Measurements from ENCODE around the gene KLK11. TPM values are rescaled to one million over a fixed set of nuclear protein-coding genes. Genes with fewer than 3 reads are reported as not detected.
A peak's percentile ranks its signal among the peaks of the same experiment; 100 is the strongest.

The KLK11 gene
- total RNA-seq, 1 donor from 2014 or later = not detected

- H3K4me1 Mint-ChIP-seq (ENCODE audit: unreplicated experiment) = peaks cover 15% of the 10 kb centered on the region
- H3K27ac Mint-ChIP-seq (ENCODE audit: unreplicated experiment) = no peak within 1 kb of the TSS
- DNase-seq (ENCODE audit: low spot score) = no peak
- H3K27me3 Mint-ChIP-seq (ENCODE audit: unreplicated experiment) = peaks cover 18% of the 10 kb centered on the region
- no peaks in the 10 kb centered on the region for H3K9me3 Mint-ChIP-seq (ENCODE audit: unreplicated experiment)
- H3K4me3 Mint-ChIP-seq (ENCODE audit: unreplicated experiment) = peak within 1 kb of the TSS; percentile 89
- H3K36me3 Mint-ChIP-seq (ENCODE audit: low read depth, unreplicated experiment) = peaks cover 5% of the 10 kb centered on the region
- TF ChIP-seq, protein P1, sequence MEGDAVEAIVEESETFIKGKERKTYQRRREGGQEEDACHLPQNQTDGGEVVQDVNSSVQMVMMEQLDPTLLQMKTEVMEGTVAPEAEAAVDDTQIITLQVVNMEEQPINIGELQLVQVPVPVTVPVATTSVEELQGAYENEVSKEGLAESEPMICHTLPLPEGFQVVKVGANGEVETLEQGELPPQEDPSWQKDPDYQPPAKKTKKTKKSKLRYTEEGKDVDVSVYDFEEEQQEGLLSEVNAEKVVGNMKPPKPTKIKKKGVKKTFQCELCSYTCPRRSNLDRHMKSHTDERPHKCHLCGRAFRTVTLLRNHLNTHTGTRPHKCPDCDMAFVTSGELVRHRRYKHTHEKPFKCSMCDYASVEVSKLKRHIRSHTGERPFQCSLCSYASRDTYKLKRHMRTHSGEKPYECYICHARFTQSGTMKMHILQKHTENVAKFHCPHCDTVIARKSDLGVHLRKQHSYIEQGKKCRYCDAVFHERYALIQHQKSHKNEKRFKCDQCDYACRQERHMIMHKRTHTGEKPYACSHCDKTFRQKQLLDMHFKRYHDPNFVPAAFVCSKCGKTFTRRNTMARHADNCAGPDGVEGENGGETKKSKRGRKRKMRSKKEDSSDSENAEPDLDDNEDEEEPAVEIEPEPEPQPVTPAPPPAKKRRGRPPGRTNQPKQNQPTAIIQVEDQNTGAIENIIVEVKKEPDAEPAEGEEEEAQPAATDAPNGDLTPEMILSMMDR (IDR thresholded peaks at IDR 0.05; ENCODE audit: unreplicated experiment) = no peak
Observed at GRCh38 chr19:51019544-51019925, 6.9 kb downstream of the KLK11 start, which contains the start of gene KLK10. KLK10 (minus strand) TSS chr19:51019709; CDS start chr19:51019130, 579 bp downstream.

GRCh38 chr19:51018745-51019543, 7.5 kb downstream of the KLK11 start:
- Mint-ChIP-seq H3K36me3 (ENCODE audit: low read depth, unreplicated experiment) (peaks cover 6% of the 10 kb centered on the region), H3K4me3 (ENCODE audit: unreplicated experiment) (peak overlapping the region; percentile 89), H3K9me3 (ENCODE audit: unreplicated experiment) (no peaks in the 10 kb centered on the region), H3K4me1 (ENCODE audit: unreplicated experiment) (peaks cover 15% of the 10 kb centered on the region), H3K27me3 (ENCODE audit: unreplicated experiment) (peaks cover 18% of the 10 kb centered on the region), H3K27ac (ENCODE audit: unreplicated experiment) (no peak overlapping the region)
- DNase-seq (ENCODE audit: low spot score) = peak; percentile 36
- TF ChIP-seq, protein P1 (IDR thresholded peaks at IDR 0.05; ENCODE audit: unreplicated experiment) = no peak

GRCh38 chr19:51016798-51017683, 9.4 kb downstream of the KLK11 start:
- Mint-ChIP-seq H3K4me1 (ENCODE audit: unreplicated experiment) (peaks cover 15% of the 10 kb centered on the region), H3K27ac (ENCODE audit: unreplicated experiment) (peak overlapping the region; percentile 41), H3K9me3 (ENCODE audit: unreplicated experiment) (no peaks in the 10 kb centered on the region), H3K36me3 (ENCODE audit: low read depth, unreplicated experiment) (peaks cover 11% of the 10 kb centered on the region), H3K4me3 (ENCODE audit: unreplicated experiment) (peak overlapping the region; percentile 89), H3K27me3 (ENCODE audit: unreplicated experiment) (peaks cover 14% of the 10 kb centered on the region)
- TF ChIP-seq, protein P1 (IDR thresholded peaks at IDR 0.05; ENCODE audit: unreplicated experiment) = peak; percentile 80
- peak; percentile 86 for DNase-seq (ENCODE audit: low spot score)

GRCh38 chr19:51015691-51016267, 10.6 kb downstream of the KLK11 start:
- no peaks in the 10 kb centered on the region for H3K9me3 Mint-ChIP-seq (ENCODE audit: unreplicated experiment)
- peak overlapping the region; percentile 34 for H3K4me3 Mint-ChIP-seq (ENCODE audit: unreplicated experiment)
- H3K36me3 Mint-ChIP-seq (ENCODE audit: low read depth, unreplicated experiment) = peaks cover 11% of the 10 kb centered on the region
- peaks cover 13% of the 10 kb centered on the region for H3K27me3 Mint-ChIP-seq (ENCODE audit: unreplicated experiment)
- TF ChIP-seq, protein P1 (IDR thresholded peaks at IDR 0.05; ENCODE audit: unreplicated experiment) = no peak
- DNase-seq (ENCODE audit: low spot score) = no peak
- H3K27ac Mint-ChIP-seq (ENCODE audit: unreplicated experiment) = no peak overlapping the region
- peaks cover 15% of the 10 kb centered on the region for H3K4me1 Mint-ChIP-seq (ENCODE audit: unreplicated experiment)
